HepG2 (cell line): Measurements from ENCODE around the gene MRFAP1. TPM values are rescaled to one million over a fixed set of nuclear protein-coding genes. Genes with fewer than 3 reads are reported as not detected.

ENCODE experiments used
- ATAC-seq: fragments of 200-7000 bp; cut with Tn5 transposase; 3 replicates; pipeline ENCODE4 v1.9.1; 2020; ENCODE audit warnings: mild to moderate bottlenecking, moderate library complexity
- BruUV-seq: library from RNA; stranded (reverse); fragments of 400-500 nt; replicated peaks from 2 replicates; lab custom pipeline; 2021; lab: Mats Ljungman, UMichigan
- CTCF ChIA-PET: fragments of 300-600 bp; formaldehyde crosslinking; extraction: SDS; loops from one replicate; lab custom pipeline; 2021; ENCODE audit warnings: low total read pairs, inconsistent platforms, low intra/inter-chr PET ratio; lab: Yijun Ruan, JAX
- POLR2A ChIA-PET: fragments of 350-600 bp; sonication (Branson Sonifier 250); formaldehyde crosslinking; loops from one replicate; lab custom pipeline; 2020; ENCODE audit warnings: antibody characterized with exemption, inconsistent platforms; lab: Yijun Ruan, JAX
- DNase-seq: peaks from one replicate; pipeline ENCODE4 v3.0.0-alpha.2; 2015; ENCODE audit warnings: low spot score
- FAIRE-seq: peaks from 3 replicates; lab custom pipeline; 2011; peaks lifted over from hg19 to GRCh38; lab: Jason Lieb, UNC
- H2AFZ ChIP-seq: one replicate; pipeline ENCODE4 v1.6.1; 2011; ENCODE audit warnings: low read length, inconsistent platforms
- H3K27ac ChIP-seq: fragments of 300-600 bp; 3 replicates; pipeline ENCODE4 v1.8.0; 2011; ENCODE audit warnings: mixed run types, mild to moderate bottlenecking, mixed read lengths, low read length, inconsistent platforms; ENCODE audit not compliant: insufficient read depth; ENCODE audit errors: extremely low read length
- H3K27me3 ChIP-seq, 2 experiments: fragments of 200-600 bp in 1 of 2; 2 replicates in 1 of 2; 3 replicates in 1 of 2; pipeline versions ENCODE4 v1.6.0 to v1.8.0; 2011; ENCODE audit warnings: low read length in 2 of 2, mild to moderate bottlenecking in 2 of 2, moderate library complexity in 2 of 2, inconsistent platforms in 1 of 2; ENCODE audit not compliant: insufficient read depth in 2 of 2, control insufficient read depth in 1 of 2
- H3K36me3 ChIP-seq, 2 experiments: fragments of 200-600 bp in 1 of 2; replicated peaks in 1 of 2; 2 replicates in 1 of 2; 3 replicates in 1 of 2; pipeline versions ENCODE4 v1.5.1 to v1.8.0; 2011; ENCODE audit warnings: low read length in 2 of 2, inconsistent platforms in 1 of 2; ENCODE audit not compliant: insufficient read depth in 2 of 2, control insufficient read depth in 1 of 2
- H3K4me1 ChIP-seq: 2 replicates; pipeline ENCODE4 v1.5.1; 2012; ENCODE audit warnings: low read length, inconsistent platforms; ENCODE audit not compliant: insufficient read depth
- H3K4me2 ChIP-seq: 2 replicates; pipeline ENCODE4 v1.6.0; 2011; ENCODE audit warnings: low read depth, low read length, inconsistent platforms
- H3K4me3 ChIP-seq, 3 experiments: fragments of 200-600 bp in 1 of 3; sonication (generic), shearing (Covaris generic) in 1 of 3; replicated peaks in 1 of 3; 2 replicates each; pipeline ENCODE4 v1.5.1; 2011 to 2016; ENCODE audit warnings: low read length in 3 of 3, inconsistent platforms in 2 of 3, low read depth in 2 of 3, mild to moderate bottlenecking in 2 of 3, control low read depth in 1 of 3, mixed read lengths in 1 of 3; ENCODE audit not compliant: insufficient read depth in 1 of 3
- H3K79me2 ChIP-seq: one replicate; pipeline ENCODE4 v1.6.1; 2011; ENCODE audit warnings: low read length, inconsistent platforms; ENCODE audit not compliant: insufficient read depth
- H3K9ac ChIP-seq: 2 replicates; pipeline ENCODE4 v1.6.0; 2011; ENCODE audit warnings: mild to moderate bottlenecking, low read depth, low read length, inconsistent platforms; ENCODE audit not compliant: insufficient read depth
- H3K9me3 ChIP-seq: 2 replicates; pipeline ENCODE4 v1.5.1; 2012; ENCODE audit warnings: mild to moderate bottlenecking, low read length
- H4K20me1 ChIP-seq: 2 replicates; pipeline ENCODE4 v1.6.0; 2011; ENCODE audit warnings: inconsistent platforms, mild to moderate bottlenecking, low read length, moderate library complexity; ENCODE audit not compliant: insufficient read depth
- NKX3-1 ChIP-seq: sonication (generic); formaldehyde crosslinking; IDR thresholded peaks from 2 replicates; pipeline ENCODE4 v1.5.0; 2020; ENCODE audit warnings: missing genetic modification reagents
- NR3C1 ChIP-seq: sonication (generic); formaldehyde crosslinking; IDR thresholded peaks from 2 replicates; pipeline ENCODE4 v1.4.0; 2020; ENCODE audit warnings: missing genetic modification reagents
- SPEN ChIP-seq: sonication (generic); formaldehyde crosslinking; IDR thresholded peaks from 2 replicates; pipeline ENCODE4 v1.5.1; 2020; ENCODE audit warnings: low read depth, mild to moderate bottlenecking, missing genetic modification reagents
- ZNF570 ChIP-seq: sonication (generic); formaldehyde crosslinking; IDR thresholded peaks from 2 replicates; pipeline ENCODE4 v1.4.0; 2020; ENCODE audit warnings: mild to moderate bottlenecking, missing genetic modification reagents, borderline replicate concordance
- ZNF577 ChIP-seq: sonication (generic); formaldehyde crosslinking; IDR thresholded peaks from 2 replicates; pipeline ENCODE4 v1.4.0; 2020; ENCODE audit warnings: mild to moderate bottlenecking, low read depth, missing genetic modification reagents, borderline replicate concordance
- ZNF598 ChIP-seq: sonication (generic); formaldehyde crosslinking; IDR thresholded peaks from 2 replicates; pipeline ENCODE4 v1.5.1; 2020; ENCODE audit warnings: mild to moderate bottlenecking, missing genetic modification reagents, borderline replicate concordance
- ZNF672 ChIP-seq: sonication (generic); formaldehyde crosslinking; IDR thresholded peaks from 2 replicates; pipeline ENCODE4 v1.8.1; 2022; ENCODE audit warnings: missing genetic modification reagents
- WGBS: methylation state at CpG from one replicate; pipeline ENCODE4 v1.1.6; 2017; ENCODE audit warnings: low lambda C conversion rate; 5-methylcytosine and 5-hydroxymethylcytosine counted together
- in situ Hi-C: cut with HindIII; loops from 2 replicates; pipeline ENCODE4 v1.10.0; 2017; ENCODE audit warnings: low pct_unique_long_range_greater_than_20kb; ENCODE audit not compliant: extremely low pct_ligation_motif_present
- intact Hi-C: fragments of 100-400 bp; cut with micrococcal nuclease; formaldehyde crosslinking; loops from one replicate; pipeline ENCODE4 v1.10.0; 2022; ENCODE audit not compliant: unreplicated experiment
- polyA plus RNA-seq, 8 experiments: library from polyadenylated mRNA; depleted of rRNA in 3 of 8; stranded (reverse) in 7 of 8; unstranded in 1 of 8; fragments of >200 nt; fragmentation: Illumina TruSeq in 4 of 8; extraction: Trizol in 4 of 8; gene quantifications; 2 replicates each; pipeline versions ENCODE4 v1.2.1 to v1.2.3, GENCODE V29; 2011 to 2016; ENCODE audit warnings: low read depth in 4 of 8, missing spikeins in 1 of 8, mixed read lengths in 1 of 8; ENCODE audit not compliant: insufficient read depth in 1 of 8
- total RNA-seq, 5 experiments: library from RNA; depleted of rRNA; stranded (reverse); fragments of >200 nt; fragmentation: Illumina TruSeq; extraction: Trizol; gene quantifications; 2 replicates each; pipeline ENCODE4 v1.2.3, GENCODE V29; 2016; ENCODE audit warnings: low read depth in 1 of 5
- TF ChIP-seq, protein P1 (sequence below): sonication (generic); formaldehyde crosslinking; IDR thresholded peaks from 2 replicates; pipeline ENCODE4 v1.4.0; 2020; ENCODE audit warnings: mild to moderate bottlenecking, missing genetic modification reagents, borderline replicate concordance
- TF ChIP-seq, protein P2 (sequence below): sonication (generic); formaldehyde crosslinking; IDR thresholded peaks from 2 replicates; pipeline ENCODE4 v1.4.0; 2020; ENCODE audit warnings: missing genetic modification reagents
- TF ChIP-seq, protein P3 (sequence below): sonication (generic); formaldehyde crosslinking; conservative IDR thresholded peaks from 2 replicates; pipeline ENCODE4 v1.8.0; 2022; ENCODE audit warnings: low read depth, missing genetic modification reagents
- TF ChIP-seq, protein P4 (sequence below): IDR thresholded peaks from 2 replicates; pipeline ENCODE4 v1.6.1; 2016; ENCODE audit warnings: missing genetic modification reagents, missing compliant biosample characterization

Gene MRFAP1
- total and polyA plus RNA-seq, 2 of the 13 experiments (the other 11 are each of a cell fraction or from before 2014, with no cell fraction given): 112 to 158 TPM

DNA sequence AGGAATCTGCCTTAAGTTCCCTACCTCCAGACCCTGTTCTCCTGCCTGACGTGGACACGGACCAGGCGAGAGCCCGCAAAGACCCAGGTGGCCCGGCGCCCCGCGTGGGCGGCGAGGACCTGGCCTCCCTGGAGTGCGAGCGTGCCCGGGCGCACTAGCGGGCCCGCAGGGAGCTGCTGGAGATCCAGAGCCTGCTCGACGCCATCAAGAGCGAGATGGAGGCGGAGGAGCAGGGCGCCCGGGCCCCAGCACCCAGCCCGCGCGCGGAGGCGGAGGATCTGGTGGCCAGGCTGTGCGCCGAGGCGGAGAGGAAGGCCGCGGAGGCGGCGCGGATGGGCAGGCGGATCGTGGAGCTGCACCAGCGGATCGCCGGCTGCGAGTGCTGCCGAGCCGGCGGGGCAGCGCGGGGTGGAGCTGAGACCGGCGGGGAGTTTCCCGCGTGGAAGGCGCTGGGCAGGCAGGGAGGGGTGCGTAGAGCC is 18.2 kb downstream of the MRFAP1 start (continued):
- TF ChIP-seq, protein P1, sequence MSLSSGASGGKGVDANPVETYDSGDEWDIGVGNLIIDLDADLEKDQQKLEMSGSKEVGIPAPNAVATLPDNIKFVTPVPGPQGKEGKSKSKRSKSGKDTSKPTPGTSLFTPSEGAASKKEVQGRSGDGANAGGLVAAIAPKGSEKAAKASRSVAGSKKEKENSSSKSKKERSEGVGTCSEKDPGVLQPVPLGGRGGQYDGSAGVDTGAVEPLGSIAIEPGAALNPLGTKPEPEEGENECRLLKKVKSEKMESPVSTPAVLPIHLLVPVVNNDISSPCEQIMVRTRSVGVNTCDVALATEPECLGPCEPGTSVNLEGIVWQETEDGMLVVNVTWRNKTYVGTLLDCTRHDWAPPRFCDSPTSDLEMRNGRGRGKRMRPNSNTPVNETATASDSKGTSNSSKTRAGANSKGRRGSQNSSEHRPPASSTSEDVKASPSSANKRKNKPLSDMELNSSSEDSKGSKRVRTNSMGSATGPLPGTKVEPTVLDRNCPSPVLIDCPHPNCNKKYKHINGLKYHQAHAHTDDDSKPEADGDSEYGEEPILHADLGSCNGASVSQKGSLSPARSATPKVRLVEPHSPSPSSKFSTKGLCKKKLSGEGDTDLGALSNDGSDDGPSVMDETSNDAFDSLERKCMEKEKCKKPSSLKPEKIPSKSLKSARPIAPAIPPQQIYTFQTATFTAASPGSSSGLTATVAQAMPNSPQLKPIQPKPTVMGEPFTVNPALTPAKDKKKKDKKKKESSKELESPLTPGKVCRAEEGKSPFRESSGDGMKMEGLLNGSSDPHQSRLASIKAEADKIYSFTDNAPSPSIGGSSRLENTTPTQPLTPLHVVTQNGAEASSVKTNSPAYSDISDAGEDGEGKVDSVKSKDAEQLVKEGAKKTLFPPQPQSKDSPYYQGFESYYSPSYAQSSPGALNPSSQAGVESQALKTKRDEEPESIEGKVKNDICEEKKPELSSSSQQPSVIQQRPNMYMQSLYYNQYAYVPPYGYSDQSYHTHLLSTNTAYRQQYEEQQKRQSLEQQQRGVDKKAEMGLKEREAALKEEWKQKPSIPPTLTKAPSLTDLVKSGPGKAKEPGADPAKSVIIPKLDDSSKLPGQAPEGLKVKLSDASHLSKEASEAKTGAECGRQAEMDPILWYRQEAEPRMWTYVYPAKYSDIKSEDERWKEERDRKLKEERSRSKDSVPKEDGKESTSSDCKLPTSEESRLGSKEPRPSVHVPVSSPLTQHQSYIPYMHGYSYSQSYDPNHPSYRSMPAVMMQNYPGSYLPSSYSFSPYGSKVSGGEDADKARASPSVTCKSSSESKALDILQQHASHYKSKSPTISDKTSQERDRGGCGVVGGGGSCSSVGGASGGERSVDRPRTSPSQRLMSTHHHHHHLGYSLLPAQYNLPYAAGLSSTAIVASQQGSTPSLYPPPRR (CRISPR knock-in tag): no peak
- no peak for TF ChIP-seq ZNF570 (CRISPR knock-in tag)
- no peak for TF ChIP-seq ZNF598 (CRISPR knock-in tag)

DNA sequence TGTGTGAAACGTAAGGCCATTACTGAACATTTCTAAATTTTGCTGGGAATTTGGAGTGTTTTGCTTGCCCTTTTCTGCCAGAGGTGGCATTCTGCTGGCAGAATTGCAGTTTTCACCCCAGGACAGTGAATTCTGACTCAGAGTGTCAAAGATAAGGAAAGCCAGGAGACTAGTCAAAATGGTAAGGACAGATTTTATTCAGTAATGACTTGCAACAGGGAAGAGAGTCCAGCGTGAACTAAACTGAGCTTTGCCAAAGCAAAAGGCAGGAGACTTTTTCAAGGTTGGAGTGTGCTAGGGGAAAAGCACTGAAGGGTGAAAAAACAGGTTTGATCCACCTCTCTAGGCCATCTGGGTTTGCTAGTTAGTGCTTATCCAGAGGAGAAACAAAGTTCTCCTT is 19.4 kb downstream of the MRFAP1 start:
- H3K9me3 ChIP-seq: no peaks in the 10 kb centered on the region
- no peaks in the 10 kb centered on the region for H3K79me2 ChIP-seq
- H2AFZ ChIP-seq: no peak overlapping the region
- no peaks in the 10 kb centered on the region for H3K36me3 ChIP-seq
- BruUV-seq: no TSS peak
- intact Hi-C loops (no loop called here), in situ Hi-C loops (no loop called here)
- H4K20me1 ChIP-seq: no peaks in the 10 kb centered on the region
- no peak for ATAC-seq
- no peak overlapping the region for H3K4me3 ChIP-seq
- peaks cover 3% of the 10 kb centered on the region for H3K4me1 ChIP-seq
- no peak overlapping the region for H3K27ac ChIP-seq
- no peak for DNase-seq
- WGBS: 32% methylated on average over 2 of the region's 2 CpGs
- no peak overlapping the region for H3K4me2 ChIP-seq
- ChIA-PET CTCF (no interaction called here), POLR2A (interaction anchor here (0.9 kb wide), 2 partner anchors 14 to 29 kb away, joined by 3 read pairs; a partner anchor contains a TSS)
- no peak for FAIRE-seq
- H3K27me3 ChIP-seq: no peaks in the 10 kb centered on the region
- H3K9ac ChIP-seq: no peak overlapping the region
- TF ChIP-seq ZNF672 (CRISPR knock-in tag) (no peak), ZNF577 (CRISPR knock-in tag) (no peak), SPEN (CRISPR knock-in tag) (no peak), NR3C1 (CRISPR knock-in tag) (no peak), NKX3-1 (CRISPR knock-in tag) (no peak)
- TF ChIP-seq, protein P2, sequence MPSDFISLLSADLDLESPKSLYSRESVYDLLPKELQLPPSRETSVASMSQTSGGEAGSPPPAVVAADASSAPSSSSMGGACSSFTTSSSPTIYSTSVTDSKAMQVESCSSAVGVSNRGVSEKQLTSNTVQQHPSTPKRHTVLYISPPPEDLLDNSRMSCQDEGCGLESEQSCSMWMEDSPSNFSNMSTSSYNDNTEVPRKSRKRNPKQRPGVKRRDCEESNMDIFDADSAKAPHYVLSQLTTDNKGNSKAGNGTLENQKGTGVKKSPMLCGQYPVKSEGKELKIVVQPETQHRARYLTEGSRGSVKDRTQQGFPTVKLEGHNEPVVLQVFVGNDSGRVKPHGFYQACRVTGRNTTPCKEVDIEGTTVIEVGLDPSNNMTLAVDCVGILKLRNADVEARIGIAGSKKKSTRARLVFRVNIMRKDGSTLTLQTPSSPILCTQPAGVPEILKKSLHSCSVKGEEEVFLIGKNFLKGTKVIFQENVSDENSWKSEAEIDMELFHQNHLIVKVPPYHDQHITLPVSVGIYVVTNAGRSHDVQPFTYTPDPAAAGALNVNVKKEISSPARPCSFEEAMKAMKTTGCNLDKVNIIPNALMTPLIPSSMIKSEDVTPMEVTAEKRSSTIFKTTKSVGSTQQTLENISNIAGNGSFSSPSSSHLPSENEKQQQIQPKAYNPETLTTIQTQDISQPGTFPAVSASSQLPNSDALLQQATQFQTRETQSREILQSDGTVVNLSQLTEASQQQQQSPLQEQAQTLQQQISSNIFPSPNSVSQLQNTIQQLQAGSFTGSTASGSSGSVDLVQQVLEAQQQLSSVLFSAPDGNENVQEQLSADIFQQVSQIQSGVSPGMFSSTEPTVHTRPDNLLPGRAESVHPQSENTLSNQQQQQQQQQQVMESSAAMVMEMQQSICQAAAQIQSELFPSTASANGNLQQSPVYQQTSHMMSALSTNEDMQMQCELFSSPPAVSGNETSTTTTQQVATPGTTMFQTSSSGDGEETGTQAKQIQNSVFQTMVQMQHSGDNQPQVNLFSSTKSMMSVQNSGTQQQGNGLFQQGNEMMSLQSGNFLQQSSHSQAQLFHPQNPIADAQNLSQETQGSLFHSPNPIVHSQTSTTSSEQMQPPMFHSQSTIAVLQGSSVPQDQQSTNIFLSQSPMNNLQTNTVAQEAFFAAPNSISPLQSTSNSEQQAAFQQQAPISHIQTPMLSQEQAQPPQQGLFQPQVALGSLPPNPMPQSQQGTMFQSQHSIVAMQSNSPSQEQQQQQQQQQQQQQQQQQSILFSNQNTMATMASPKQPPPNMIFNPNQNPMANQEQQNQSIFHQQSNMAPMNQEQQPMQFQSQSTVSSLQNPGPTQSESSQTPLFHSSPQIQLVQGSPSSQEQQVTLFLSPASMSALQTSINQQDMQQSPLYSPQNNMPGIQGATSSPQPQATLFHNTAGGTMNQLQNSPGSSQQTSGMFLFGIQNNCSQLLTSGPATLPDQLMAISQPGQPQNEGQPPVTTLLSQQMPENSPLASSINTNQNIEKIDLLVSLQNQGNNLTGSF (CRISPR knock-in tag): no peak
- TF ChIP-seq, protein P3, sequence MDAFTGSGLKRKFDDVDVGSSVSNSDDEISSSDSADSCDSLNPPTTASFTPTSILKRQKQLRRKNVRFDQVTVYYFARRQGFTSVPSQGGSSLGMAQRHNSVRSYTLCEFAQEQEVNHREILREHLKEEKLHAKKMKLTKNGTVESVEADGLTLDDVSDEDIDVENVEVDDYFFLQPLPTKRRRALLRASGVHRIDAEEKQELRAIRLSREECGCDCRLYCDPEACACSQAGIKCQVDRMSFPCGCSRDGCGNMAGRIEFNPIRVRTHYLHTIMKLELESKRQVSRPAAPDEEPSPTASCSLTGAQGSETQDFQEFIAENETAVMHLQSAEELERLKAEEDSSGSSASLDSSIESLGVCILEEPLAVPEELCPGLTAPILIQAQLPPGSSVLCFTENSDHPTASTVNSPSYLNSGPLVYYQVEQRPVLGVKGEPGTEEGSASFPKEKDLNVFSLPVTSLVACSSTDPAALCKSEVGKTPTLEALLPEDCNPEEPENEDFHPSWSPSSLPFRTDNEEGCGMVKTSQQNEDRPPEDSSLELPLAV (CRISPR knock-in tag): no peak
- TF ChIP-seq, protein P4, sequence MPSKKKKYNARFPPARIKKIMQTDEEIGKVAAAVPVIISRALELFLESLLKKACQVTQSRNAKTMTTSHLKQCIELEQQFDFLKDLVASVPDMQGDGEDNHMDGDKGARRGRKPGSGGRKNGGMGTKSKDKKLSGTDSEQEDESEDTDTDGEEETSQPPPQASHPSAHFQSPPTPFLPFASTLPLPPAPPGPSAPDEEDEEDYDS (CRISPR knock-in tag): no peak
